Nephron progenitor cell (in vitro differentiated cells): ENCODE results near the gene MACROD2.

ENCODE experiments used
- DNase-seq: peaks from one replicate; pipeline ENCODE4 v3.0.0; 2021
- H3K27ac Mint-ChIP-seq: 2 replicates; pipeline ENCODE4 v1.8.0; 2021; ENCODE audit warnings: mild to moderate bottlenecking, moderate library complexity, mixed read lengths
- H3K27me3 Mint-ChIP-seq: 2 replicates; pipeline ENCODE4 v1.8.0; 2021; ENCODE audit warnings: mild to moderate bottlenecking, low read depth, mixed read lengths; ENCODE audit not compliant: poor library complexity
- H3K36me3 Mint-ChIP-seq: 2 replicates; pipeline ENCODE4 v1.8.0; 2021; ENCODE audit warnings: low read depth, mixed read lengths
- H3K4me1 Mint-ChIP-seq: 2 replicates; pipeline ENCODE4 v1.8.0; 2021; ENCODE audit warnings: mixed read lengths
- H3K4me3 Mint-ChIP-seq: 2 replicates; pipeline ENCODE4 v1.8.0; 2021; ENCODE audit warnings: mild to moderate bottlenecking, moderate library complexity, mixed read lengths
- H3K9me3 Mint-ChIP-seq: 2 replicates; pipeline ENCODE4 v1.8.0; 2021; ENCODE audit warnings: mild to moderate bottlenecking, moderate library complexity, mixed read lengths
- TF ChIP-seq, protein P1 (sequence below): fragments of 200-600 bp; sonication (generic); IDR thresholded peaks from 2 replicates; pipeline ENCODE4 v1.5.0; 2021; ENCODE audit warnings: antibody characterized with exemption

Gene MACROD2

DNA sequence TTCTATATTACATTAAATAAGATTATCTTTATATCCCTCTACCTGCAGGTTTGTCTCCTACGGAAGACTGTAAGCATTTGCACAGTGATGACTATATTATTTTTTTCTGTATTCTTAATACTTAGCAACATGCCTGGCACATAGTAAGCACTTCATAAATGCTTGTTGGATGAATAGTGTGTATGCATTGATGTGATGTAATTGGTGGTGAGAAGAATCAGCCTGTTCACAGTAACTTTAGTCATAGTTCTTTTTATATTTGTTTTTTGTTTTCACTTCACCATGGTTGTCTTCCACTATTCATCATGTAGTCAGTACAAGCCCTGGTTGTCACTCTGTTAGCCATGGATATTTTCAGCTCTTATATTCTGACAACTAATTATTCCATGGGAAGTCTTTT, 526.1 kb downstream of the MACROD2 start:
- Mint-ChIP-seq H3K27ac (no peak overlapping the region), H3K4me3 (no peak overlapping the region), H3K36me3 (no peaks in the 10 kb centered on the region), H3K27me3 (peaks cover 4% of the 10 kb centered on the region), H3K4me1 (no peaks in the 10 kb centered on the region), H3K9me3 (peaks cover 5% of the 10 kb centered on the region)
- DNase-seq: no peak
- TF ChIP-seq, protein P1, sequence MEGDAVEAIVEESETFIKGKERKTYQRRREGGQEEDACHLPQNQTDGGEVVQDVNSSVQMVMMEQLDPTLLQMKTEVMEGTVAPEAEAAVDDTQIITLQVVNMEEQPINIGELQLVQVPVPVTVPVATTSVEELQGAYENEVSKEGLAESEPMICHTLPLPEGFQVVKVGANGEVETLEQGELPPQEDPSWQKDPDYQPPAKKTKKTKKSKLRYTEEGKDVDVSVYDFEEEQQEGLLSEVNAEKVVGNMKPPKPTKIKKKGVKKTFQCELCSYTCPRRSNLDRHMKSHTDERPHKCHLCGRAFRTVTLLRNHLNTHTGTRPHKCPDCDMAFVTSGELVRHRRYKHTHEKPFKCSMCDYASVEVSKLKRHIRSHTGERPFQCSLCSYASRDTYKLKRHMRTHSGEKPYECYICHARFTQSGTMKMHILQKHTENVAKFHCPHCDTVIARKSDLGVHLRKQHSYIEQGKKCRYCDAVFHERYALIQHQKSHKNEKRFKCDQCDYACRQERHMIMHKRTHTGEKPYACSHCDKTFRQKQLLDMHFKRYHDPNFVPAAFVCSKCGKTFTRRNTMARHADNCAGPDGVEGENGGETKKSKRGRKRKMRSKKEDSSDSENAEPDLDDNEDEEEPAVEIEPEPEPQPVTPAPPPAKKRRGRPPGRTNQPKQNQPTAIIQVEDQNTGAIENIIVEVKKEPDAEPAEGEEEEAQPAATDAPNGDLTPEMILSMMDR: no peak

DNA sequence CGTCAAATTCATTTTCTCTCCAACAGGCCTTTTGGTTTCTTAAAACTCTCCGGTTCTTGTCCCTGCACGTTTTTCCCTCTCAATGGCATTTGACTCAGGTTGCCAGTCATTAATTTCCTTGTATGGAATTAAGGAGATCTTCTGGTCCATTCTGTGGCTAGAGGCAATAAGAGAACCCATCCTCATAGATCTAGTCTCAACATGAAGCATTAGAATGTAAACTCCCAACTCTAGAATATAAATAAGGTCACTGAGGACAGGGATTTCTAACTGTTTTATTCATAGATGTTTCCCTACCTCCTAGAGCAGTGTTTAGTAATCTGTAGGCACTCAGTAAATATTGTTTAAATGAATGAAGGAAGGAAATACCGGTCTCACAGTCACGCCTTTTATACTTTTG, 527.3 kb downstream of the MACROD2 start:
- TF ChIP-seq, protein P1: no peak
- Mint-ChIP-seq H3K27ac (no peak overlapping the region), H3K27me3 (peaks cover 4% of the 10 kb centered on the region), H3K9me3 (no peaks in the 10 kb centered on the region), H3K4me1 (no peaks in the 10 kb centered on the region), H3K36me3 (no peaks in the 10 kb centered on the region), H3K4me3 (no peak overlapping the region)
- DNase-seq: no peak

DNA sequence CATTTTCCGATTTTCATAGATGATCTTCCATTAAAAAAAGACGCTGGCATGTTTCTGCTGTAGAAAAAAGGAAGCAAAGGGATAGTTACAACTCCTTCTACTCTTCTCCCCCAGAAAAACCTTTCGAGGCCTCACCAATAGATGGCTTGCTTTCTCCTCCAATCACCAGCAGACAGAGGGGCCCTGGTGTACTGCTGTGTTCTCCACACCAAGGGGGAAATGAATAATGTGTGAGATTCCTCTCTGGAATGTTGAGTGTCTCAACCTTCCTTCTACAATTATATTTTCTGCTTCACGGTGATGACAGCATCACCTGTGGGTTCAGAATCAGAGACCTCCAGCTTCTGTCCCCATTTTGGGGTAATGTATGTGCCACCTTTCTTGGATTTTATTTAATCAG, 527.8 kb downstream of the MACROD2 start:
- no peaks in the 10 kb centered on the region for H3K36me3 Mint-ChIP-seq
- TF ChIP-seq, protein P1: no peak
- peaks cover 4% of the 10 kb centered on the region for H3K27me3 Mint-ChIP-seq
- H3K4me1 Mint-ChIP-seq: no peaks in the 10 kb centered on the region
- H3K4me3 Mint-ChIP-seq: no peak overlapping the region
- DNase-seq: no peak
- H3K9me3 Mint-ChIP-seq: no peaks in the 10 kb centered on the region
- H3K27ac Mint-ChIP-seq: no peak overlapping the region

DNA sequence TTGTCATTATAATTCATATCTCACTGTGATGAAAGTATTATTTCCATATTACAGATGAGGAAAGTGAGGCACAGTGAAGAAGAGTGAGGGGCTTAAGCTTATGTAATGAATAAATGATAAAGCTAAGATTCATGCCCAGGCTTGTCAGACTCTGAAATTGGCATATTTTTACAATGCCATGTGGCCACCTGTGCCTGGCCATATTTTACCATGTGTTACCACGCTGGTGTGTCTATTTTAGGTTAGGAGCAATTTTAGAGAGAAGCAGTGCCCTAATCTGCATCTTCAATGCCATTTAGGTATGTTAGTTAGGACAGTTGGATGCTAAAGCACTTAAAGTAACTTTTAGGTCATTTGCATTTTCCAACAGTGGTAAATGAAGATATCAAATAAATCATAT, 530.1 kb downstream of the MACROD2 start:
- H3K27ac Mint-ChIP-seq: no peak overlapping the region
- H3K9me3 Mint-ChIP-seq: no peaks in the 10 kb centered on the region
- no peaks in the 10 kb centered on the region for H3K36me3 Mint-ChIP-seq
- H3K4me3 Mint-ChIP-seq: no peak overlapping the region
- TF ChIP-seq, protein P1: no peak
- H3K4me1 Mint-ChIP-seq: no peaks in the 10 kb centered on the region
- peaks cover 4% of the 10 kb centered on the region for H3K27me3 Mint-ChIP-seq
- no peak for DNase-seq

DNA sequence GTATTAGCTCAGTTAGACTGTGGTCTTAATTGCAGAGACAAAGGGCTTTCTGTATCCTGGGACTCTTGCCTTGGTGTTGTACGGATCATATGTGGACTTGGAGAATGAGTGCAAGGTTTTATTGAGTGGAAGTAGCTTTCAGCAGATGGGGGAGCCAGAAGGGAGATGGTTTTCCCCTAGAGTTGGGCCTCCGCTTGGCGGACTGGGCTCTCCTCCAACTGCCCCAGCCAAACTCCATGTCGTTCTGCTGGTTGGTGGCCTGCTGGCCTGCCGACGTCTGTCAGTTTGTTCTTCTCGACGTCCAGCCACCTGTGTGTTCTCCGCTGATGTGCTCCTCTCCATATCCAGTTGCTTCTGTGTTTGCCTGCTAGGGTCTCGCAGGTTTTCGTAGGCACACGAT, 531.6 kb downstream of the MACROD2 start:
- Mint-ChIP-seq H3K4me3 (no peak overlapping the region), H3K27ac (no peak overlapping the region), H3K4me1 (no peaks in the 10 kb centered on the region), H3K27me3 (peaks cover 7% of the 10 kb centered on the region), H3K36me3 (no peaks in the 10 kb centered on the region), H3K9me3 (no peaks in the 10 kb centered on the region)
- no peak for DNase-seq
- TF ChIP-seq, protein P1: no peak

DNA sequence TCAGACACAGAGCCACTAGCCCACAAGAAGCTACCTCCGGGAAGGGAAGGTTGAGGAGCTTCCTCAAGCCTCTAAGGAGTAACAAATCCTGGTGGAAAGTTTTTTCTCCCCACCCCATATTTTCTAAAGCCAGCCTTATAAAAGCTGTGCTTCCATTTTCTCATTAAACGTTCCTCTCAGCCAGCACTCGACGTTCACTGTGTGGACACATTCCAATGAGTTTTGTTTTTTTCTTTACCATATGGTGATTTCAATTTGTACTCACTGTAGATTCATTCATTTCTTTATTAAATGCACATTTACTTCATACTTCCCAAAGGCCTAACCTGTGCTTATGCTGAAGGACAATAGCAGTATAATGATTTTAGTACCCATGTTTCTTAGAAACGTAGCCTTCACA, 536.5 kb downstream of the MACROD2 start:
- no peak for DNase-seq
- Mint-ChIP-seq H3K27me3 (peaks cover 3% of the 10 kb centered on the region), H3K4me1 (no peaks in the 10 kb centered on the region), H3K9me3 (no peaks in the 10 kb centered on the region), H3K4me3 (no peak overlapping the region), H3K27ac (no peak overlapping the region), H3K36me3 (no peaks in the 10 kb centered on the region)
- TF ChIP-seq, protein P1: no peak
